HepG2 (cell line): ENCODE results near the gene HENMT1. TPM values are rescaled to one million over a fixed set of nuclear protein-coding genes. Genes with fewer than 3 reads are reported as not detected.

ENCODE experiments used
- ATAC-seq: fragments of 200-7000 bp; cut with Tn5 transposase; 3 replicates; pipeline ENCODE4 v1.9.1; 2020; ENCODE audit warnings: mild to moderate bottlenecking, moderate library complexity
- BruUV-seq: library from RNA; stranded (reverse); fragments of 400-500 nt; replicated peaks from 2 replicates; lab custom pipeline; 2021; lab: Mats Ljungman, UMichigan
- CTCF ChIA-PET: fragments of 300-600 bp; formaldehyde crosslinking; extraction: SDS; loops from one replicate; lab custom pipeline; 2021; ENCODE audit warnings: low total read pairs, inconsistent platforms, low intra/inter-chr PET ratio; lab: Yijun Ruan, JAX
- POLR2A ChIA-PET: fragments of 350-600 bp; sonication (Branson Sonifier 250); formaldehyde crosslinking; loops from one replicate; lab custom pipeline; 2020; ENCODE audit warnings: antibody characterized with exemption, inconsistent platforms; lab: Yijun Ruan, JAX
- DNase-seq: peaks from one replicate; pipeline ENCODE4 v3.0.0-alpha.2; 2015; ENCODE audit warnings: low spot score
- FAIRE-seq: peaks from 3 replicates; lab custom pipeline; 2011; peaks lifted over from hg19 to GRCh38; lab: Jason Lieb, UNC
- H2AFZ ChIP-seq: one replicate; pipeline ENCODE4 v1.6.1; 2011; ENCODE audit warnings: low read length, inconsistent platforms
- H3K27ac ChIP-seq: fragments of 300-600 bp; 3 replicates; pipeline ENCODE4 v1.8.0; 2011; ENCODE audit warnings: mixed run types, mild to moderate bottlenecking, mixed read lengths, low read length, inconsistent platforms; ENCODE audit not compliant: insufficient read depth; ENCODE audit errors: extremely low read length
- H3K27me3 ChIP-seq, 2 experiments: fragments of 200-600 bp in 1 of 2; 2 replicates in 1 of 2; 3 replicates in 1 of 2; pipeline versions ENCODE4 v1.6.0 to v1.8.0; 2011; ENCODE audit warnings: low read length in 2 of 2, mild to moderate bottlenecking in 2 of 2, moderate library complexity in 2 of 2, inconsistent platforms in 1 of 2; ENCODE audit not compliant: insufficient read depth in 2 of 2, control insufficient read depth in 1 of 2
- H3K36me3 ChIP-seq, 2 experiments: fragments of 200-600 bp in 1 of 2; replicated peaks in 1 of 2; 2 replicates in 1 of 2; 3 replicates in 1 of 2; pipeline versions ENCODE4 v1.5.1 to v1.8.0; 2011; ENCODE audit warnings: low read length in 2 of 2, inconsistent platforms in 1 of 2; ENCODE audit not compliant: insufficient read depth in 2 of 2, control insufficient read depth in 1 of 2
- H3K4me1 ChIP-seq: 2 replicates; pipeline ENCODE4 v1.5.1; 2012; ENCODE audit warnings: low read length, inconsistent platforms; ENCODE audit not compliant: insufficient read depth
- H3K4me2 ChIP-seq: 2 replicates; pipeline ENCODE4 v1.6.0; 2011; ENCODE audit warnings: low read depth, low read length, inconsistent platforms
- H3K4me3 ChIP-seq, 3 experiments: fragments of 200-600 bp in 1 of 3; sonication (generic), shearing (Covaris generic) in 1 of 3; replicated peaks in 1 of 3; 2 replicates each; pipeline ENCODE4 v1.5.1; 2011 to 2016; ENCODE audit warnings: low read length in 3 of 3, inconsistent platforms in 2 of 3, low read depth in 2 of 3, mild to moderate bottlenecking in 2 of 3, control low read depth in 1 of 3, mixed read lengths in 1 of 3; ENCODE audit not compliant: insufficient read depth in 1 of 3
- H3K79me2 ChIP-seq: one replicate; pipeline ENCODE4 v1.6.1; 2011; ENCODE audit warnings: low read length, inconsistent platforms; ENCODE audit not compliant: insufficient read depth
- H3K9ac ChIP-seq: 2 replicates; pipeline ENCODE4 v1.6.0; 2011; ENCODE audit warnings: mild to moderate bottlenecking, low read depth, low read length, inconsistent platforms; ENCODE audit not compliant: insufficient read depth
- H3K9me3 ChIP-seq: 2 replicates; pipeline ENCODE4 v1.5.1; 2012; ENCODE audit warnings: mild to moderate bottlenecking, low read length
- H4K20me1 ChIP-seq: 2 replicates; pipeline ENCODE4 v1.6.0; 2011; ENCODE audit warnings: inconsistent platforms, mild to moderate bottlenecking, low read length, moderate library complexity; ENCODE audit not compliant: insufficient read depth
- AHDC1 ChIP-seq: sonication (generic); formaldehyde crosslinking; IDR thresholded peaks from 2 replicates; pipeline ENCODE4 v1.5.1; 2020; ENCODE audit warnings: mild to moderate bottlenecking, missing genetic modification reagents, borderline replicate concordance
- ATF1 ChIP-seq: IDR thresholded peaks from 2 replicates; pipeline ENCODE4 v1.6.1; 2016; ENCODE audit warnings: mild to moderate bottlenecking, control low read depth
- CREBL2 ChIP-seq: sonication (generic); formaldehyde crosslinking; IDR thresholded peaks from 2 replicates; pipeline ENCODE4 v1.8.1; 2023; ENCODE audit warnings: missing genetic modification reagents, mild to moderate bottlenecking, borderline replicate concordance
- CTCF ChIP-seq: sonication (generic); formaldehyde crosslinking; IDR thresholded peaks from 2 replicates; pipeline ENCODE4 v1.5.0; 2020; ENCODE audit warnings: mild to moderate bottlenecking, missing genetic modification reagents, moderate library complexity
- FOSL2 ChIP-seq: sonication (generic); formaldehyde crosslinking; IDR thresholded peaks from 2 replicates; pipeline ENCODE4 v1.4.0; 2020; ENCODE audit warnings: missing genetic modification reagents
- GTF3A ChIP-seq: sonication (generic); formaldehyde crosslinking; conservative IDR thresholded peaks from 2 replicates; pipeline ENCODE4 v1.4.0; 2020; ENCODE audit warnings: mild to moderate bottlenecking, missing genetic modification reagents
- HOMEZ ChIP-seq: IDR thresholded peaks from 2 replicates; pipeline ENCODE4 v1.6.1; 2016; ENCODE audit warnings: low read depth
- KDM5A ChIP-seq: fragments of 200-600 bp; sonication (generic); IDR thresholded peaks from 2 replicates; pipeline ENCODE4 v1.7.0; 2018; ENCODE audit warnings: antibody characterized with exemption, mild to moderate bottlenecking, low read length, borderline replicate concordance
- KLF6 ChIP-seq: IDR thresholded peaks from 2 replicates; pipeline ENCODE4 v1.8.0; 2016; ENCODE audit warnings: missing biosample characterization, missing genetic modification reagents
- MAF1 ChIP-seq: sonication (generic); formaldehyde crosslinking; IDR thresholded peaks from 2 replicates; pipeline ENCODE4 v1.5.0; 2020; ENCODE audit warnings: missing genetic modification reagents, borderline replicate concordance
- NPAS2 ChIP-seq: sonication (generic); formaldehyde crosslinking; IDR thresholded peaks from 2 replicates; pipeline ENCODE4 v1.8.0; 2022; ENCODE audit warnings: mild to moderate bottlenecking, missing genetic modification reagents, borderline replicate concordance
- RNF2 ChIP-seq: fragments of 450-650 bp; conservative IDR thresholded peaks from 2 replicates; pipeline ENCODE4 v1.6.1; 2016; ENCODE audit warnings: low read depth
- SIX1 ChIP-seq: sonication (generic); formaldehyde crosslinking; IDR thresholded peaks from 2 replicates; pipeline ENCODE4 v1.4.0; 2020; ENCODE audit warnings: missing genetic modification reagents, borderline replicate concordance
- SNAPC5 ChIP-seq: sonication (generic); formaldehyde crosslinking; IDR thresholded peaks from 2 replicates; pipeline ENCODE4 v1.8.1; 2023; ENCODE audit warnings: mild to moderate bottlenecking, missing genetic modification reagents, borderline replicate concordance
- TEAD3 ChIP-seq: optimal IDR thresholded peaks from 2 replicates; pipeline ENCODE3; 2016; ENCODE audit warnings: borderline replicate concordance
- ZFP82 ChIP-seq: sonication (generic); formaldehyde crosslinking; IDR thresholded peaks from 2 replicates; pipeline ENCODE4 v1.5.1; 2020; ENCODE audit warnings: mild to moderate bottlenecking, missing genetic modification reagents, borderline replicate concordance
- ZNF3 ChIP-seq: IDR thresholded peaks from 2 replicates; pipeline ENCODE4 v1.7.0; 2017; ENCODE audit warnings: inconsistent platforms
- ZNF441 ChIP-seq: sonication (generic); formaldehyde crosslinking; IDR thresholded peaks from 2 replicates; pipeline ENCODE4 v1.7.0; 2021; ENCODE audit warnings: missing genetic modification reagents, borderline replicate concordance
- WGBS: methylation state at CpG from one replicate; pipeline ENCODE4 v1.1.6; 2017; ENCODE audit warnings: low lambda C conversion rate; 5-methylcytosine and 5-hydroxymethylcytosine counted together
- in situ Hi-C: cut with HindIII; loops from 2 replicates; pipeline ENCODE4 v1.10.0; 2017; ENCODE audit warnings: low pct_unique_long_range_greater_than_20kb; ENCODE audit not compliant: extremely low pct_ligation_motif_present
- intact Hi-C: fragments of 100-400 bp; cut with micrococcal nuclease; formaldehyde crosslinking; loops from one replicate; pipeline ENCODE4 v1.10.0; 2022; ENCODE audit not compliant: unreplicated experiment
- polyA plus RNA-seq, 8 experiments: library from polyadenylated mRNA; depleted of rRNA in 3 of 8; stranded (reverse) in 7 of 8; unstranded in 1 of 8; fragments of >200 nt; fragmentation: Illumina TruSeq in 4 of 8; extraction: Trizol in 4 of 8; gene quantifications; 2 replicates each; pipeline versions ENCODE4 v1.2.1 to v1.2.3, GENCODE V29; 2011 to 2016; ENCODE audit warnings: low read depth in 4 of 8, missing spikeins in 1 of 8, mixed read lengths in 1 of 8; ENCODE audit not compliant: insufficient read depth in 1 of 8
- total RNA-seq, 5 experiments: library from RNA; depleted of rRNA; stranded (reverse); fragments of >200 nt; fragmentation: Illumina TruSeq; extraction: Trizol; gene quantifications; 2 replicates each; pipeline ENCODE4 v1.2.3, GENCODE V29; 2016; ENCODE audit warnings: low read depth in 1 of 5

The HENMT1 gene
- total and polyA plus RNA-seq, 2 of the 13 experiments (the other 11 are each of a cell fraction or from before 2014, with no cell fraction given), result not detected

- Histone ChIP-seq H3K9ac (no peak overlapping the region), H3K27me3 (no peaks in the 10 kb centered on the region), H3K4me1 (no peaks in the 10 kb centered on the region; the same call in 1 of the 2 replicates), H3K36me3 (no peaks in the 10 kb centered on the region), H2AFZ (no peak overlapping the region), H3K27ac (no peak overlapping the region), H3K4me3 (no peak overlapping the region), H3K9me3 (no peaks in the 10 kb centered on the region), H4K20me1 (no peaks in the 10 kb centered on the region), H3K79me2 (no peaks in the 10 kb centered on the region), H3K4me2 (no peak overlapping the region)
- DNase-seq (no peak), ATAC-seq (no peak), FAIRE-seq (no peak)
- POLR2A ChIA-PET, result no interaction called here
- in situ Hi-C loops (no loop called here), intact Hi-C loops (no loop called here)
- no TSS peak for BruUV-seq
- 44% methylated on average over 2 of the region's 2 CpGs for WGBS
- CTCF ChIA-PET, result no interaction called here
- TF ChIP-seq KDM5A (no peak), CREBL2 (CRISPR knock-in tag) (no peak), ZFP82 (CRISPR knock-in tag) (no peak), ATF1 (CRISPR knock-in tag) (no peak), SIX1 (no peak), RNF2 (no peak), ZNF441 (CRISPR knock-in tag) (no peak), CTCF (CRISPR knock-in tag) (no peak), HOMEZ (no peak), TEAD3 (CRISPR knock-in tag) (no peak), KLF6 (CRISPR knock-in tag) (no peak), ZNF3 (CRISPR knock-in tag) (no peak), FOSL2 (no peak), GTF3A (CRISPR knock-in tag) (no peak), AHDC1 (CRISPR knock-in tag) (no peak), SNAPC5 (CRISPR knock-in tag) (no peak), MAF1 (CRISPR knock-in tag) (no peak), NPAS2 (CRISPR knock-in tag) (no peak)
These were observed 43.2 kb downstream of the HENMT1 start for GRCh38 chr1:108617724-108618056.
